SKM-1 treated with dmso at 0.1 percent for 144 hours (cell line): Measurements from ENCODE around the gene LTK.
"Not testable (repeated sequence)": the region's sequence is repeated elsewhere in the genome, so short reads cannot be mapped to it uniquely, and the experiment has no call there.

Source experiments
- DNase-seq: peaks from one replicate; lab custom pipeline; 2025; ENCODE audit not compliant: unreplicated experiment; lab: John Stamatoyannopoulos, UW

LTK gene

DNA sequence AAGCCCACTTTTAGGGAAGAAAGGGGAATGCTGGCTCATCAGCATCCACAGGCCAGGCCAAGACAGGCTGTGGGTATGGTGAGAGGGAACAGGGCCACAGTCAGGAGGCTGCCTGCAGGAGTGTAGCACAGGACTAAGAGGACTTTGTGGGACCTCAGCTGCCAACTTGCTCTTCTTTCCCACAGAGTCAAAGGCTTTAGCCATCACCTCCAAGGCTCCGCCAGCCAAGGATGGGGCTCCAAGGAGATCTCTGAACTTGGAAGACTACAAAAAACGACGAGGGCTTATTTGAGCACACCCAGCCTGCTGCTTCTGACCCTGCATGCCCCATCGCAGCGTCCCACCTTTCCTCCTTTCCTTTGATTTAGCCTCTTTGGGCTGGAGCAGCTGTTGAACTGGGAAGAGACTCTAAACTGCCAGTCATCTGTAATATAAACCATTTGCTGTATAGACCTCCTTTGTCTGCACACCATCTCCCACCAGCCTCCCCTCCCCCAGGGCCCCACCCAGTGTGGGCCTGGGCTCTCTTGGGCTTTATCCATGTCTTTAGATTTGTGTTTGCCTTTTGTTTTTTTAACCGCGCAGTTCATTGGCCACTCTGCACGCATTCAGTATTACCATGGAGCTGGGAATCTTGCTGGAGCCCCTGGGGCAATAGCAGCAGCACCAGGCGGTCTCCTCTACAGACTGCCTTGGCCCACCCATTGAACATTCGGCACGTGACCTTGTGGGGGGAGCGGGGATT, 33.1 kb downstream of the LTK start:
- DNase-seq, result no peak

DNA sequence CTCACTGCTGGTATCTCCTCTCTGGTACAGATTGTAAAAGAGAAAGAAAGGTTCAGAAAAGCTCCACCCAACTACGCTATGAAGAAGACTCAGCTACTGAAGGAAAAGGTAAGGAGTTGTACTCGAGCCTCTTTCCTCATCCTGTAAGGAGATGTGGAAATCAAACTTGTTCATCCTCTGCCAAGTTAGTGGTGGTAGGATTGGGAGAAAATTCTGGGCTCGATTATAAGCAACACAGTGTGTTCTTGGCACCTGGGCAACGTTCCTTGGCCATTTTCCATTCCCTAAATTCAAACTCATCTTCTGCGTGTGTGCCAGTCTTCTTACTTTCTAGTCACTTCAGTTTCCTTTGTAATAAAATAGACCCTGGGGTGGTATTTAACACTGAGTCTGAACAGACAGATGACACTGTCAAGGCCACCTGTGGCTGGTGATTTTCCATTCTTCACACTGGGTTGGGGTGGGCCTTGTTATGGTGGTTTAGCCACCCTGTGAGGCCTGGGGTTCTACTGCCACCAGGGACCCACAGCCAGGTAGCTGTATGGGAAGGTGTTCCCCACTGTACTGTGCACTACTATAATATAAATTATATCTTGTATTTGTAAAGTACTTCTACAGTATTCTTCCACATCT, 37.1 kb downstream of the LTK start:
- DNase-seq, result no peak

DNA sequence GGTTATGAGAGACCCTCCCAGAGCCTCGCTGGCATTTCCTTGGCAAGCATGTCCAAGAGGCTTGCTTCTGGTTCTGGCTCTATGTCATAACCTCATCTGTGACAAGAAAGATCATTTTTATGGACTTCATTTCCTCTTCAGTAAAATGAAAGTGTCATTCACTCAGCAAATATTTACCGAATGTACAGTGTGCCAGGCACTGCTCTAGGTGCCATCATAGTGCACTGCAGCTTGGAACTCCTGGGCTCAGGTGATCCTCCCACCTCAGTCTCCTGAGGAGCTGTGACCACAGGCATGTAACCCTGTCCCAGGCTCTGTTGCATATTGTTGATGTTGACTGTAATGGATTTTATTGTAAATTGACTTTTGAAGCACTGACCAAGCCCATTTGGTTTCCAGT, 38.7 kb downstream of the LTK start:
- DNase-seq, result no peak

DNA sequence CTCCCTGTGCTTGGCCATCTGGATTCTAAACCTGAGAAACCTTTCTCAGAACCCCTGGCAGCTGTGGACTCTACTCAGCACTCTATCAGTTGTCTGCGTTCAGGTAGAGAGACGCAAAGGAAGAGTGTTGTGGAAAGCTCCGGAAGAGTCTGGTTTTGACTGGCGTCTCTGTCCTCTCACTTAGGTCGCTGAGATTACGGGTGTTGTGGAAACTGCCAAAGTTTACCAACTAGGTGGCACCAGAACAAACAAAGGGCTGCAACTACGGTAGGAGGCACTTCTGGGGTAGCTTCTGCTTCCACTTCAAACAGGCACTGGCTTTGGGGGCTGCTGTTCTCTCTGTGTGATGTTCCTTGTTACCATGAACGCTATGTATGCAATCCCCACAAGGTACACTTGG, 39.2 kb downstream of the LTK start:
- no peak for DNase-seq

DNA sequence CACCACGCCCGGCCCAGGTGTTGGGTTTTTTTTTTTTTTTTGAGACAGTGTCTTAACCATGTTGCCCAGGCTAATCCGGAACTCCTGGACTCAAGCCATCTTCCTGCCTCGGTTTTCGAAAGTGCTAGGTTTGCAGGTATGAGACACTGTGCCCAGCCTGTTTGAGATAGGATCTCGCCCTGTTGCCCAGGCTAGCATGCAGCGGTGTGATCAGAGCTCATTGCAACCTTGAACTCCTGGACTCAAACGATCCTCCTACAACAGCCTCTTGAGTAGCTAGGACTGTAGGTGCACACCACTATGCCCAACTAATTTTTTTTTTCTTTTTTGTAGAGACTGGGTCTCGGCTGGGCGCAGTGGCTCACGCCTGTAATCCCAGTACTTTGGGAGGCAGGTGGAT, 40.2 kb downstream of the LTK start:
- no peak for DNase-seq

DNA sequence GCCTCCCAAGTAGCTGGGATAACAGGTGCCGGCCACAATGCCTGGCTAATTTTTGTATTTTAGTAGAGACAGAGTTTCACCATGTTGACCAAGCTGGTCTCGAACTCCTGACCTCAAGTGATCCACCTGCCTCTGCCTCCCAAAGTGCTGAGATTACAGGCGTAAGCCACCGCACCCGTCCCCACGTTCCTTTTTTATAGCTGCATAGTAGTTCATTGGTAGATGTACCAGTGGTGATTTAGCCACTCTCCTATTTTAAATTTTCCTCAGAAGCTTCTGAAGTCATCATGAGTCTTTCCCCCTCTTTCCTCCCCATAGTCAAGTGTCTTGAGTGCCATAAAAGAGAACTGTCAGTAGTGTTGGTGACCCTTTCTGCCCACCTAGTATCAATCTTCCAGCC, 44.0 kb downstream of the LTK start:
- not testable (repeated sequence) for DNase-seq

DNA sequence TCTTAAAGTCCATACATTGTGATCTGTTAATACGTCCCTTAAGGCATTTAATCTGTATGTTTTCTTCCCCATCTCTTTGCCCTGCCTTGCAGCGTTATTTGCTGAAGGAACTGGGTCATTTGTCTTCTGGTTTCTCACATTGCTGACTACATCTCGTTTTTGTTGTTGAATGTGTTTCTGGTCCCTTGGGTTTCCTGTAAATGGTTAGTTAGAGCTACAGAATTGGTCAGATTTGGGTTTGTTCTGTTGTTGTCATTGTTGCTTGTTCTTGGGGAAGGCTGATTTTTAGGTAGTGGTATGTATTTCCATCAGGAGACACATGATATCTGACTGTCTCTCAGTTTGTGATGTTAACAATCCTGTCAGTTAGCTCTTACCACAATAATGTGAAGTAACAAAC, 46.9 kb downstream of the LTK start:
- no peak for DNase-seq

DNA sequence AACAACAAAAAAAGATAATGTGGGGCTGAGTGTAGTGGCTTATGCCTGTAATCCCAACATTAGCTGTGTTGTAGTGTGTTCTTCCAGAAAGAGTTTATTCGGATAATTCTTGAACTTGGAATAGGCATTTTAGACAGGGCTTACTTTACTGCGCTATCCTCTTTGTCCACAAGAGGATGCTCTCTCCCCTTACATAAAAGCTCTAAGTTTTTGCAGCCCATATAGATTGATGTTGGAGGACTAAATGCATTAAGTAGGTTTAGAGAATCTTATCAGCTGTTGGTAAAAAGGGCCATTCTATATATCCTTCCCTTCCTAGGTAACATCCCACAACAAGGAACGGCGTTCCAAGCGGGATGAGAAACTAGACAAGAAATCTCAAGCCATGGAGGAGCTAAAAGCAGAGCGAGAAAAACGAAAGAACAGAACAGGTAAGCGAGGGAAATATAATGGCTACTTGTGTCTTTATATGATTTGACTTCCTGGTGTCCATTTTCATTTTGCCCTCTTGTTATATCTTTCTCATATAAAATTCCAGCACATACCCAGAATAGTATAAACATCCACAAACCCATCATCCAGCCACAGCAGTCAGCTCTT, 47.7 kb downstream of the LTK start:
- DNase-seq, result peak; percentile 54

DNA sequence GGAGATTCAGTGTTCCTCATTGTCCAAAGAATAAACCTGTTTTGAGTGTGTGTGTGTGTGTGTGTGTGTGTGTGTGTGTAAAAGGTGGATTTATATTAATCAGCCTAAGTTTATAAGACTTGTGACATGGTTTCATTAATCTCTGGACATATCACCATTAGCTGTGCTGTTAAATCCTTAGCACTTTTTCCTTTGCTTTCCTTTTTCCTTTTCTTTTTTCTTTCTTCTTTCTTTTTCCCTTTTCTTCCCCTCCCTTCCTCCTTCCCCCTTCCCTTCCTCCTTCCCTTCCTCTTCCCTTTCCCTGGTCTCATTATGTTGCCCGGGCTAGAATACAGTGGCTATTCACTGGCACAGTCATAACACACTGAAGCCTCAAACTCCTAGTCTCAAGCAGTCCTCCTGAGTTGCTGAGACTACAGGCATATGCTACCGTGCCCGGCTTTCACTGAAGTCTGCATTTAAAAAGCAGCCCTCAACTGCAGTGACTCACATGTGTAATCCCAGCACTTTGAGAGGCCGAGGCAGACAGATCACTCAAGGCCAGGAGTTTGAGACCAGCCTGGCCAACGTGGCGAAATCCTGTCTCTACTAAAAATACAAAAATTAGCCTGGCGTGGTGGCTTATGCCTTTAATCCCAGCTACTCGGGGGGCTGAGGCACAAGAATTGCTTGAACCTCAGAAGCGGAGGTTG, 48.6 kb downstream of the LTK start:
- no peak for DNase-seq

DNA sequence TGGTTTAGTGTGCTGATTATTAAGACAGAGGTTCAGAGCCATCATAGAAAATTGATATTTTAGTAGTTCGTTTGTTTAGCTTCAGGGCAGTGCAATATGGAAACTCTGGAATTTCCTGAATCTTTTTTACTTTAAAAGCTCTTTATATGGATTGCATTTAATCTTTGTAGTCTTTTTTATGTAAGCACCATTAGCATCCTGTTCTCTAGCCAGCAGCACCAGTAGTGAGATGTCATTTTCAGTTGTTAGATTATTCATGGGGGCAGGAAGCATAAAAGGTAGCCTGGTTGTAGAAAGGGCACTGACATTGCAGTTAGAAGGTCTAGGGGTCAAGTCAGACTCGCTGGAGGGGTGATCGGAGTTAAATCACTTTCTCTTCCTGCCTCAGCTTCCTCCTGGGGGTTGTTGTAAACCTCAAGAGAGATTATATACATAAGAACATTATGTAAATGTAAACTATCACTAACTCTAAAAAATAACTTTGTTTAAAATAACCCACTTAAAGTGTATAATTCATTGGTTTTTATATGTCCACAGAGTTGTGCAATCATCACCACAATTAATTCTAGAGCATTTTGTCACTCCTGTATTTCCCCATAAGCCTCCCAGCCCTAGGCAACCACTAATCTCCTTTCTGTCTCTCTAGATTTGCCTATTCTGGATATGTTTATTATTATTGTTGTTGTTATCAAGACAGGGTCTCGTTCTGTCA, 51.4 kb downstream of the LTK start:
- no peak for DNase-seq
